Heart right ventricle (tissue), 16 donors: ENCODE measurements around the gene C12orf42. TPM values are rescaled to one million over a fixed set of nuclear protein-coding genes. Genes with fewer than 3 reads are reported as not detected.

Source experiments
- ATAC-seq, 8 donors: fragments of 200-7000 bp; cut with Tn5 transposase; one replicate each; pipeline ENCODE4 v1.9.1; 2020; ENCODE audit warnings: mild to moderate bottlenecking in 8 of 8, moderate library complexity in 8 of 8, moderate number of reproducible peaks in 1 of 8
- DNase-seq, 2 donors: peaks; one replicate each; pipeline ENCODE4 v3.0.0-alpha.2; 2020
- H3K27ac ChIP-seq, 10 donors: fragments of 200-600 bp; sonication (generic) in 2 of 10; one replicate each; pipeline versions ENCODE4 v1.5.0 to v1.8.0; 2020 to 2022; ENCODE audit warnings: mild to moderate bottlenecking in 3 of 10
- H3K27me3 ChIP-seq, 7 donors: fragments of 200-600 bp; one replicate each; pipeline ENCODE4 v1.8.0; 2021 to 2022; ENCODE audit warnings: mild to moderate bottlenecking in 2 of 7
- H3K36me3 ChIP-seq, 9 donors: fragments of 200-600 bp; sonication (generic) in 1 of 9; one replicate each; pipeline versions ENCODE4 v1.5.0 to v1.8.0; 2020 to 2022; ENCODE audit warnings: mild to moderate bottlenecking in 2 of 9
- H3K4me1 ChIP-seq, 9 donors: fragments of 200-600 bp; sonication (generic) in 1 of 9; one replicate each; pipeline versions ENCODE4 v1.5.0 to v1.8.0; 2020 to 2022; ENCODE audit warnings: mild to moderate bottlenecking in 4 of 9
- H3K4me3 ChIP-seq, 10 donors: fragments of 200-600 bp; sonication (generic) in 2 of 10; one replicate each; pipeline versions ENCODE4 v1.5.0 to v1.8.0; 2020 to 2022; ENCODE audit warnings: mild to moderate bottlenecking in 7 of 10, moderate library complexity in 2 of 10
- H3K9me3 ChIP-seq, 11 donors: fragments of 200-600 bp in 10 of 11; sonication (generic) in 2 of 11; one replicate each; pipeline versions ENCODE4 v1.5.0 to v1.8.0; 2013 to 2022; ENCODE audit warnings: mild to moderate bottlenecking in 2 of 11, control low read depth in 1 of 11, moderate library complexity in 1 of 11
- CTCF ChIP-seq, 9 donors: fragments of 200-600 bp; sonication (generic) in 2 of 9; IDR thresholded peaks; one replicate each; pipeline versions ENCODE4 v1.5.0 to v1.8.0; 2021 to 2022; ENCODE audit warnings: antibody characterized with exemption in 9 of 9, mild to moderate bottlenecking in 5 of 9, moderate library complexity in 1 of 9
- whole genome bisulfite sequencing, 2 donors: extraction: QIAGEN DNeasy Blood & Tissue Kit; methylation state at CpG; one replicate each; pipeline ENCODE4 v1.1.7; 2013; ENCODE audit warnings: inconsistent platforms in 1 of 2; 5-methylcytosine and 5-hydroxymethylcytosine counted together
- intact Hi-C, 10 donors: fragments of 100-400 bp; cut with DNase I; formaldehyde crosslinking; loops; one replicate each; pipeline versions ENCODE4 v1.11.1 to v1.14.2; 2022
- polyA plus RNA-seq, 2 donors: library from polyadenylated mRNA; stranded (reverse); fragments of 200-250 nt; gene quantifications; one replicate each; pipeline ENCODE4 v1.2.3, GENCODE V29; 2013
- total RNA-seq, 10 donors: library from RNA; stranded (reverse); fragmentation: NEBNext Ultra II Directional in 3 of 10; extraction: Animal tissue kit (Norgen Biotek cat#: 25700) in 3 of 10; gene quantifications; one replicate each; pipeline versions ENCODE4 v1.2.1 to v1.2.4, GENCODE V29; 2021 to 2023
- donor health status: Arrhythmogenic right ventricular cardiomyopathy.
- donor health status: ischemic (EF 13 %, LVEDD 7.1; RV severe dilation, severe dysfunction).
- donor health status: healthy with polysubstance abuse.
- donor health status: DM: no; HTN: yes; CAD: no.
- donor health status: DM: no; HTN: no; CAD: no.
- donor health status: ischemic (EF 25% LVEDD 6.9; RV normal size, moderate dysfunction).
- donor health status: ischemic (EF 25% LVEDD 5.7; RV mildly dilated, moderate dysfunction).
- donor health status: healthy.
- donor health status: DM: yes; HTN: yes; CAD: no.
- donor health status: Ischemic cardiomyopathy.
- donor health status: ischemic (EF 35%, LVEDD 5.7; RV mildly dilated, moderate dysfunction).
- donor health status: nonischemic (EF 11% LVEDD 7.7; RV severe dilation, severe dysfunction).
- donor health status: DM: yes; HTN: yes; CAD: no.
- donor health status: PGD.
- donor health status: ischemic (EF 29% LVEDD 5.4; RV normal size, mild dysfunction).
- donor health status: nonischemic (EF 23%, LVEDD 6.1; RV moderate dilation, normal function).

C12orf42 gene
- total and polyA plus RNA-seq, 12 donors, result 0.21 TPM; not detected in 11

GRCh38 chr12:103268831-103269514 is 226.8 kb downstream of the C12orf42 start:
- H3K4me3 ChIP-seq, result no peak overlapping the region
- no peak for DNase-seq
- ATAC-seq, result no peak
- peaks cover 0 to 9% (median 0%) of the 10 kb centered on the region in 7 donors for H3K27me3 ChIP-seq
- intact Hi-C loops, result no loop called here
- WGBS, 2 donors, result 51 to 55% methylated on average over 5 of the region's 5 CpGs
- H3K36me3 ChIP-seq, result no peaks in the 10 kb centered on the region
- H3K27ac ChIP-seq, result no peak overlapping the region
- H3K9me3 ChIP-seq, result no peaks in the 10 kb centered on the region
- TF ChIP-seq CTCF (IDR thresholded peaks at IDR 0.05), result no peak
- no peaks in the 10 kb centered on the region for H3K4me1 ChIP-seq

- WGBS, 2 donors, result 61 to 65% methylated on average over 2 of the region's 2 CpGs
- intact Hi-C loops, result no loop called here
- DNase-seq (no peak), ATAC-seq (no peak)
- H3K4me1 ChIP-seq, result no peaks in the 10 kb centered on the region
- no peaks in the 10 kb centered on the region for H3K36me3 ChIP-seq
- TF ChIP-seq CTCF (IDR thresholded peaks at IDR 0.05), result no peak
- no peaks in the 10 kb centered on the region for H3K27me3 ChIP-seq
- no peak overlapping the region for H3K27ac ChIP-seq
- no peak overlapping the region for H3K4me3 ChIP-seq
- H3K9me3 ChIP-seq, result peaks cover 0 to 12% (median 0%) of the 10 kb centered on the region in 11 donors
These were observed 238.0 kb downstream of the C12orf42 start for GRCh38 chr12:103257763-103258162.

Other genes starting within 250 kb of the C12orf42 start
- gene STAB2, start 91.3 kb upstream of the C12orf42 start, total RNA-seq, result under 1 TPM in 8 of 10 donors, not detected in 2; 0.03 to 0.50 (median 0.17) TPM
- gene STAB2, start 91.3 kb upstream of the C12orf42 start, polyA plus RNA-seq, result under 1 TPM in 1 of 2 donors, not detected in 1; 0.01 TPM